ENCODE results near the gene SNRPD2. TPM values are rescaled to one million over a fixed set of nuclear protein-coding genes. Genes with fewer than 3 reads are reported as not detected.

SNRPD2 gene
- total RNA-seq, 1 donor, result 325 TPM

GRCh38 chr19:45717983-45718650, 26.4 kb upstream of the SNRPD2 start:
- no peak for DNase-seq (ENCODE audit: low read depth)
- no peak for TF ChIP-seq CTCF (IDR thresholded peaks at IDR 0.05; ENCODE audit: insufficient read depth, low read length)
- H3K4me3 ChIP-seq (ENCODE audit: low read depth, low read length), result peak overlapping the region; percentile 70

DNA sequence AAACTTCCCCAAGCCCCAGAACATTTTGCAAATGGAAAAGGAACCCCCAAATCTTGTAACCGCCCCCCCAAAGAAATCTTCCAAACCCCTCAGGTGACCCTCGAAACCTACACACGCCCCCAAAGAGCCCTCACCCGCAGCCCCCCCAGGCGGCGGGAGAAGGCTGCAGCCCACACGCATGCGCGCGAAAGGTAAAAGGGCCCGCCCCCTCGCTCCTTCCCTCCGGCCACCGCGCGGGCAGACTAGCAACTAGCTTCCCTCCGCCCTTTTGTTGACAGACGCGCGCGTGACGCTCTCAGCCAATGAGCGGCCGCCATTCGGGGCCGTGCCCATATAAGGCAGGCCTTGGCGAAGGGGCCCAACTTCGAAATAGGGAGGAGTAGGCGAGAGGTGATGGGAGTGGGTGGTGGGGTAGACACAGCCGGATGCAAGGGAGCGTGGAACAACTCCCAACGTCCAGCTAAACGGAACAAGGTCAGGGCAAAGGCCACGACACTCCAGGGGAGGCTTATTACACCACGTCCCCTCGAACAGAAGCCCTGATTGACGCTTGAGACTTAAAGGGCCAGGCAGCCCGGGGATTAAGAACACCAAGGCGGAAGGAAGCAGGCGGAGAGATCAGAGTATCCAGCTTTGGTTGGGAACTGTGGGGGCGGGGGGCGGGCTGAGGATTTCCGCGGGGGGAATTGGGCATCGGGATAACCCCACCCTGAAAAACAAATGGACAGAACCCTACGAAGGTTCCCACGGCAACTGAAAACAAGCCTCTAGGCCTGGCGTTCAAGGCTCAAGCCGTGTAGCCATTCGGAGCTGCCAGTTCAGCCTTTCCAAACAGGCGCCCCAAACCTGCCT, 25.6 kb upstream of the SNRPD2 start:
- H3K4me3 ChIP-seq (ENCODE audit: low read depth, low read length), result peak overlapping the region; percentile 88
- DNase-seq (ENCODE audit: low read depth), result peak; percentile 98
- TF ChIP-seq CTCF (IDR thresholded peaks at IDR 0.05; ENCODE audit: insufficient read depth, low read length), result peak; percentile 34

DNA sequence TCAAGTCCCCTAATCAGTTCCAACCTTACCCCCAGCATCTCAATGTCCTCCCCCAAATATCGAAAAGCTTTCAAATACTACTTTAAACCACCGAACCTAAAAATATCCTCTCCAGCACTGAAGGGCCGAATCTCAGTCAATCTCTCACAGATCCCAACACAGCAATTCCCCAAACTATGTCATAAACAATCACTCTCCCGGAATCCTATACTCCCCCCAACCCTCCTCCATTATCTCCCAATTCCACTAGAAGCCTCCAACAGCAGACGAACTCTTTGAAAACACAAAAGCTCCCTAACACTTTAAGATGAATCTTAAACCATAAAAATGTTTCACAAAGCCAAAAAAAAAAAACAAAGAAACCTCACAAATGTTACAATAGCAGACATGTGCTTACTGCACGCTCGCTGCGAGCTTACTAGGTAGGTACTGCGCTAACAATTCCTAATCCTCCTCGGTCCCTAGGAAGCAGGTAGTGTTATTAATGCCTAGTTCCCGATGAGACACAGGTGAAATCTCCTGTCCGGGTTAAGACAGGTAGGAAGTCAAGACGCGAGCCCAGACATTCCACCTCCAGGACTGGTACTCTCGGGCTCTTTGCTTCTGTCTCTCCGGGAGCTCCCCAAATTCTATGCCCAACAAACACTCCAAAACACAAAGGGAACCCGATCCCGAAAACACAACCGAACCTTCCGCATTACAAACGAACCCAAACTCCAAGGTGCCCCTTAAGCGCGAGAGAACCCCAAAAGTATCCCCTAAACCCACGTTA, 24.8 kb upstream of the SNRPD2 start:
- peak; percentile 32 for DNase-seq (ENCODE audit: low read depth)
- H3K4me3 ChIP-seq (ENCODE audit: low read depth, low read length), result peak overlapping the region; percentile 88
- TF ChIP-seq CTCF (IDR thresholded peaks at IDR 0.05; ENCODE audit: insufficient read depth, low read length), result no peak

DNA sequence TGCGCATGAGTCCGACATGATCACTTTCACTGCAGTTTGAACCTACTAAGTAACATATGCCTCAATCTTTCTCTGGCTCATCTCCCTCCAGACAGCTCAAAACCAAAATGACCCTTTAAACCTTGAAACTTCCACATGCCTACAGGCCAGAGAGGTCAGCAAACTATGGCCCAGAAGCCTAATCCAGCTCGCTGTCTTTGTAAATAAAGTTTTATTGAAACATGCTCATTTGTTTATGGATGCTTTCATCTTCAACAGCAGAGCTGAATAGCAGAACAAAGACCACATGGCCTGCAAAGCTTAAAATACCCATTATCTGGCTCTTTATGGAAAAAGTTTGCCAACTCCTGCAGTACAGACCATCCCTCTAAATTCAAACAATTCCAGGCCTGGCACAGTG, 23.4 kb upstream of the SNRPD2 start:
- TF ChIP-seq CTCF (IDR thresholded peaks at IDR 0.05; ENCODE audit: insufficient read depth, low read length), result no peak
- DNase-seq (ENCODE audit: low read depth), result no peak
- no peak overlapping the region for H3K4me3 ChIP-seq (ENCODE audit: low read depth, low read length)

DNA sequence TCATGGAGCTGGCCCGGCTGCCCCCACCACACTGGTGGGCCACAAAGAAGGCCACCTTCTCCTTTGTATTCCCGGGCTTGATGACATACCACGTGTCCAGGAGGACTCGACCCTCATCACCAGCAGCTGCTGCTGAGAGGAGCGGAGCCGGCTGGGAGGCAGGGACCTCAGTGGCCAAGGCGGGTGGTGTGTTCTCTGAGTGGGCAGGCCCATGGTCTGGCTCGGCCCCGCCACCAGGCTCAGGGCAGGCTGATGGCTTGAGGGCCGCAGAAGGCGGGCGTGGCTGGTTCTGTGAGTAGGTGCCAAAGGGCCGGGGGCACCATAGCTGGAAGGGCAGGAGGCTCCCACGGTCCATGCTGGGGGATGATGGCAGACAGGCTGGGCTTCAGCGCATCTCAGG, 21.4 kb upstream of the SNRPD2 start:
- TF ChIP-seq CTCF (IDR thresholded peaks at IDR 0.05; ENCODE audit: insufficient read depth, low read length), result no peak
- H3K4me3 ChIP-seq (ENCODE audit: low read depth, low read length), result no peak overlapping the region
- no peak for DNase-seq (ENCODE audit: low read depth)

DNA sequence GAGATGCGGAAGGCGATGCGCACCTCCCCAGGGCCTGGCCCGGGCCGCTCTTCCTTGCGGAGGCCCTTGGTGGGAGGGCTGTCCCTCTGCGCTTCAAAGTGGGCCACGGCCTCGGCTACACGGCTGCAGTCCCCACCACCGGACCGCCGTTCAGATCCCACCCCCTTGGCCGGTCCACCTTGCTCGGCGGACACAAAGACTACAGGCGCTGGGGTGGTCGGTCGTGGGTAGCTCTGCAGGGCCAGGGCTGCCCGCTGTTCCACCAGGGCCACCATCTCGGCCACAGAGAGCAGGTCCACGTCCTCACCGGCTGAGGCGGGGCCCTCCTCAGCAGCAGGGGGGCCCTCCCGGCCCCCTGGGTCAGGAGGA, 20.9 kb upstream of the SNRPD2 start:
- no peak for TF ChIP-seq CTCF (IDR thresholded peaks at IDR 0.05; ENCODE audit: insufficient read depth, low read length)
- no peak for DNase-seq (ENCODE audit: low read depth)
- H3K4me3 ChIP-seq (ENCODE audit: low read depth, low read length), result no peak overlapping the region

Measured in fibroblast of the aortic adventitia (primary cell).